IMR-90 (cell line): ENCODE data around the gene SEMA3C. TPM values are rescaled to one million over a fixed set of nuclear protein-coding genes. Genes with fewer than 3 reads are reported as not detected.

Experiments
- ATAC-seq: fragments of 200-7000 bp; cut with Tn5 transposase; 2 replicates; pipeline ENCODE4 v1.9.1; 2020; ENCODE audit warnings: low read depth, mild to moderate bottlenecking, moderate library complexity
- BruUV-seq: library from RNA; stranded (reverse); fragments of 400-500 nt; replicated peaks from 2 replicates; lab custom pipeline; 2021; lab: Mats Ljungman, UMichigan
- CTCF ChIA-PET: fragments of 300-600 bp; formaldehyde crosslinking; extraction: SDS; loops from one replicate; lab custom pipeline; 2021; ENCODE audit warnings: antibody characterized with exemption; lab: Yijun Ruan, JAX
- POLR2A ChIA-PET: fragments of 300-600 bp; sonication (Branson Sonifier 250); formaldehyde crosslinking; loops from one replicate; lab custom pipeline; 2022; ENCODE audit warnings: antibody characterized with exemption; ENCODE audit not compliant: unreplicated experiment; lab: Charles Lee
- DNase-seq: peaks from one replicate; pipeline ENCODE4 v3.0.0; 2013
- H2AFZ ChIP-seq: replicated peaks from 2 replicates; pipeline ENCODE3; 2013; ENCODE audit warnings: low read length, mild to moderate bottlenecking; ENCODE audit not compliant: poor library complexity
- H2AK5ac ChIP-seq: 2 replicates; pipeline ENCODE4 v1.6.1; 2013; ENCODE audit warnings: low read depth, low read length, inconsistent platforms
- H2AK9ac ChIP-seq: replicated peaks from 2 replicates; pipeline ENCODE3; 2013; ENCODE audit warnings: mild to moderate bottlenecking, low read depth, low read length, moderate library complexity; ENCODE audit not compliant: poor library complexity
- H2BK120ac ChIP-seq: 2 replicates; pipeline ENCODE4 v1.6.1; 2013; ENCODE audit warnings: low read depth, low read length, inconsistent platforms
- H2BK15ac ChIP-seq: 3 replicates; pipeline ENCODE4 v1.6.1; 2013; ENCODE audit warnings: low read depth, low read length, inconsistent platforms
- H2BK20ac ChIP-seq: 2 replicates; pipeline ENCODE4 v1.6.1; 2013; ENCODE audit warnings: low read depth, mild to moderate bottlenecking, inconsistent platforms, low read length, moderate library complexity
- H2BK5ac ChIP-seq: 2 replicates; pipeline ENCODE4 v1.6.1; 2013; ENCODE audit warnings: mild to moderate bottlenecking, low read depth, low read length, inconsistent platforms; ENCODE audit not compliant: poor library complexity, severe bottlenecking
- H3K14ac ChIP-seq: replicated peaks from 2 replicates; pipeline ENCODE4 v1.6.1; 2013; ENCODE audit warnings: low read depth, low read length, inconsistent platforms
- H3K18ac ChIP-seq: 2 replicates; pipeline ENCODE4 v1.6.1; 2013; ENCODE audit warnings: low read depth, low read length, control low read depth
- H3K23ac ChIP-seq: 2 replicates; pipeline ENCODE4 v1.6.1; 2013; ENCODE audit warnings: low read depth, low read length, inconsistent platforms
- H3K27ac ChIP-seq: 2 replicates; pipeline ENCODE4 v1.5.1; 2013; ENCODE audit warnings: mild to moderate bottlenecking, control low read depth, low read length; ENCODE audit not compliant: insufficient read depth
- H3K27me3 ChIP-seq: 2 replicates; pipeline ENCODE4 v1.6.1; 2013; ENCODE audit warnings: low read length; ENCODE audit not compliant: control insufficient read depth, insufficient read depth
- H3K36me3 ChIP-seq: 2 replicates; pipeline ENCODE4 v1.6.1; 2013; ENCODE audit warnings: low read length, mixed read lengths; ENCODE audit not compliant: control insufficient read depth, insufficient read depth
- H3K4ac ChIP-seq: 2 replicates; pipeline ENCODE4 v1.6.1; 2013; ENCODE audit warnings: low read depth, low read length, inconsistent platforms
- H3K4me1 ChIP-seq: 2 replicates; pipeline ENCODE4 v1.6.1; 2013; ENCODE audit warnings: low read length, mixed read lengths; ENCODE audit not compliant: control insufficient read depth, insufficient read depth
- H3K4me2 ChIP-seq: 2 replicates; pipeline ENCODE4 v1.6.1; 2013; ENCODE audit warnings: low read depth, mild to moderate bottlenecking, control low read depth, low read length, moderate library complexity
- H3K4me3 ChIP-seq: 2 replicates; pipeline ENCODE4 v1.5.1; 2013; ENCODE audit warnings: low read depth, mild to moderate bottlenecking, control low read depth, low read length, moderate library complexity; ENCODE audit not compliant: insufficient read depth
- H3K56ac ChIP-seq: 2 replicates; pipeline ENCODE4 v1.6.1; 2013; ENCODE audit warnings: low read length, inconsistent platforms; ENCODE audit not compliant: insufficient read depth; ENCODE audit errors: extremely low read depth
- H3K79me1 ChIP-seq, 2 experiments: 2 replicates each; pipeline ENCODE4 v1.6.1; 2013; ENCODE audit warnings: low read length in 2 of 2, inconsistent platforms in 1 of 2, low read depth in 1 of 2
- H3K9ac ChIP-seq: 2 replicates; pipeline ENCODE4 v1.6.1; 2013; ENCODE audit warnings: low read depth, low read length, control low read depth
- H3K9me1 ChIP-seq: 2 replicates; pipeline ENCODE4 v1.6.1; 2013; ENCODE audit warnings: low read length, inconsistent platforms; ENCODE audit not compliant: insufficient read depth
- H3K9me3 ChIP-seq: 2 replicates; pipeline ENCODE4 v1.6.1; 2013; ENCODE audit warnings: low read length; ENCODE audit not compliant: control insufficient read depth, insufficient read depth
- H4K20me1 ChIP-seq: 2 replicates; pipeline ENCODE4 v1.6.1; 2013; ENCODE audit warnings: low read length, inconsistent platforms; ENCODE audit not compliant: insufficient read depth
- H4K5ac ChIP-seq: 2 replicates; pipeline ENCODE4 v1.6.1; 2013; ENCODE audit warnings: mild to moderate bottlenecking, low read depth, low read length, control low read depth
- H4K8ac ChIP-seq, 2 experiments: 2 replicates each; pipeline ENCODE4 v1.6.1; 2013; ENCODE audit warnings: low read depth in 2 of 2, low read length in 2 of 2, control low read depth in 1 of 2, inconsistent platforms in 1 of 2
- H4K91ac ChIP-seq: 2 replicates; pipeline ENCODE4 v1.6.1; 2013; ENCODE audit warnings: low read depth, low read length, inconsistent platforms; ENCODE audit not compliant: insufficient read depth
- BHLHE40 ChIP-seq: fragments of 150-350 bp; IDR thresholded peaks from 2 replicates; pipeline ENCODE4 v1.6.1; 2016; ENCODE audit warnings: mild to moderate bottlenecking, low read depth, low read length
- CEBPB ChIP-seq: IDR thresholded peaks from 2 replicates; pipeline ENCODE4 v1.6.1; 2012; ENCODE audit warnings: low read depth, low read length, improper control_type of control experiment
- CHD1 ChIP-seq: IDR thresholded peaks from 2 replicates; pipeline ENCODE4 v1.6.1; 2012; ENCODE audit warnings: low read depth, low read length, improper control_type of control experiment
- CTCF ChIP-seq: conservative IDR thresholded peaks from 2 replicates; pipeline ENCODE4 v1.5.1; 2012; ENCODE audit warnings: mild to moderate bottlenecking, low read depth, low read length, improper control_type of control experiment
- ELK1 ChIP-seq: fragments of 150-350 bp; IDR thresholded peaks from 2 replicates; pipeline ENCODE4 v1.6.1; 2016; ENCODE audit warnings: low read depth, mild to moderate bottlenecking, low read length, moderate library complexity, borderline replicate concordance
- FOS ChIP-seq: fragments of 150-350 bp; IDR thresholded peaks from 2 replicates; pipeline ENCODE4 v1.6.1; 2016; ENCODE audit warnings: low read depth, low read length
- MAFK ChIP-seq: IDR thresholded peaks from 2 replicates; pipeline ENCODE4 v1.6.1; 2012; ENCODE audit warnings: low read depth, low read length, improper control_type of control experiment
- MAZ ChIP-seq: IDR thresholded peaks from 2 replicates; pipeline ENCODE4 v1.6.1; 2012; ENCODE audit warnings: low read depth, mild to moderate bottlenecking, low read length, improper control_type of control experiment, moderate library complexity, borderline replicate concordance
- MXI1 ChIP-seq: IDR thresholded peaks from 2 replicates; pipeline ENCODE4 v1.6.1; 2012; ENCODE audit warnings: low read depth, mild to moderate bottlenecking, low read length, moderate library complexity, borderline replicate concordance
- POLR2A ChIP-seq: IDR thresholded peaks from 2 replicates; pipeline ENCODE4 v1.6.1; 2012; ENCODE audit warnings: mild to moderate bottlenecking, low read depth, low read length
- RAD21 ChIP-seq: IDR thresholded peaks from 2 replicates; pipeline ENCODE4 v1.6.1; 2012; ENCODE audit warnings: low read length, improper control_type of control experiment
- RCOR1 ChIP-seq: IDR thresholded peaks from 2 replicates; pipeline ENCODE4 v1.6.1; 2012; ENCODE audit warnings: mild to moderate bottlenecking, low read length, improper control_type of control experiment; ENCODE audit not compliant: insufficient replicate concordance
- RFX5 ChIP-seq: IDR thresholded peaks from 2 replicates; pipeline ENCODE4 v1.8.0; 2012; ENCODE audit warnings: low read depth, mild to moderate bottlenecking, low read length, moderate library complexity
- SMC3 ChIP-seq: fragments of 150-350 bp; IDR thresholded peaks from 2 replicates; pipeline ENCODE4 v1.6.1; 2016; ENCODE audit warnings: low read depth, mild to moderate bottlenecking, antibody characterized with exemption, low read length, moderate library complexity
- USF2 ChIP-seq: fragments of 150-350 bp; IDR thresholded peaks from 2 replicates; pipeline ENCODE4 v1.6.1; 2017; ENCODE audit warnings: mild to moderate bottlenecking, antibody characterized with exemption, low read length, low read depth
- WGBS, 2 experiments: methylation state at CpG; one replicate each; pipeline versions ENCODE4 v1.1.5 to v1.1.7; 2013; ENCODE audit warnings: missing lambda C conversion rate in 2 of 2; ENCODE audit not compliant: insufficient read length in 1 of 2; ENCODE audit errors: extremely low coverage in 2 of 2; 5-methylcytosine and 5-hydroxymethylcytosine counted together
- dilution Hi-C: fragments of 300-500 bp; cut with HindIII; formaldehyde crosslinking; loops from one replicate; pipeline ENCODE4 v1.14.3; 2018; ENCODE audit warnings: low sequenced_read_pairs; ENCODE audit not compliant: unreplicated experiment
- in situ Hi-C: fragments of 300-500 bp; cut with MboI; formaldehyde crosslinking; loops from 3 replicates; pipeline ENCODE4 v1.14.3; 2019; ENCODE audit warnings: low sequenced_read_pairs, inconsistent platforms, mixed read lengths
- intact Hi-C: fragments of 100-400 bp; cut with micrococcal nuclease; formaldehyde crosslinking; loops from 2 replicates; pipeline ENCODE4 v1.10.0; 2022
- polyA plus RNA-seq, 3 experiments: library from polyadenylated mRNA; depleted of rRNA; stranded (reverse); fragments of >200 nt; gene quantifications; 2 replicates each; pipeline ENCODE4 v1.2.3, GENCODE V29; 2012; ENCODE audit warnings: low replicate concordance in 1 of 3
- total RNA-seq: library from RNA; depleted of rRNA; stranded (reverse); fragments of >200 nt; gene quantifications from 2 replicates; pipeline ENCODE4 v1.2.3, GENCODE V29; 2012

The SEMA3C gene
- total and polyA plus RNA-seq, 2 of the 4 experiments (the other 2 are of a cell fraction) = 21.2 to 97.1 TPM

- Histone ChIP-seq H3K27ac (no peak overlapping the region), H4K8ac (no peak overlapping the region), H4K20me1 (no peaks in the 10 kb centered on the region), H3K27me3 (no peaks in the 10 kb centered on the region), H3K9me1 (no peaks in the 10 kb centered on the region), H2BK15ac (no peak overlapping the region), H2AK5ac (no peak overlapping the region), H3K9me3 (no peaks in the 10 kb centered on the region), H3K56ac (no peak overlapping the region), H3K18ac (no peak overlapping the region), H3K4ac (no peak overlapping the region), H2BK5ac (no peak overlapping the region), H3K4me2 (no peak overlapping the region), H3K4me1 (no peaks in the 10 kb centered on the region), H2BK20ac (no peak overlapping the region), H2BK120ac (no peak overlapping the region), H3K9ac (no peak overlapping the region), H3K23ac (no peak overlapping the region), H4K5ac (no peak overlapping the region), H3K14ac (no peak overlapping the region), H2AK9ac (no peak overlapping the region), H3K36me3 (no peaks in the 10 kb centered on the region; the same call in 1 of the 2 replicates), H4K91ac (no peak overlapping the region), H2AFZ (no peak overlapping the region), H3K4me3 (no peak overlapping the region), H3K79me1 (peaks cover 0 to 28% of the 10 kb centered on the region in 2 experiments; a peak in 1 of 4 replicates)
- CTCF ChIA-PET = no interaction called here
- no peak for TF ChIP-seq RCOR1
- no peak for TF ChIP-seq FOS
- TF ChIP-seq MXI1 = no peak
- no peak for TF ChIP-seq BHLHE40
- TF ChIP-seq MAFK = no peak
- no peak for TF ChIP-seq ELK1
- TF ChIP-seq RFX5 = no peak
- no peak for TF ChIP-seq POLR2A
- TF ChIP-seq SMC3 = no peak
- no peak for TF ChIP-seq RAD21
- TF ChIP-seq CHD1 = no peak
- no peak for TF ChIP-seq USF2
- no peak for TF ChIP-seq MAZ
- TF ChIP-seq CEBPB = no peak
- TF ChIP-seq CTCF = no peak
- dilution Hi-C loops (no loop called here), in situ Hi-C loops (no loop called here), intact Hi-C loops (no loop called here)
- POLR2A ChIA-PET = no interaction called here
- no TSS peak for BruUV-seq
- no peak for ATAC-seq
- WGBS, 2 experiments = no CpG with 5 or more reads among the region's 6 CpGs
- no peak for DNase-seq
These were observed 10.5 kb downstream of the SEMA3C start for GRCh38 chr7:80908360-80908797.
